ENCODE results near the gene EFNA5. TPM values are rescaled to one million over a fixed set of nuclear protein-coding genes. Genes with fewer than 3 reads are reported as not detected.

Gene EFNA5
- total and polyA plus RNA-seq, 10 of the 15 experiments (the other 5 are each of a cell fraction or from before 2014, with no cell fraction given), result 0.19 to 12.6 (median 3.9) TPM

DNA sequence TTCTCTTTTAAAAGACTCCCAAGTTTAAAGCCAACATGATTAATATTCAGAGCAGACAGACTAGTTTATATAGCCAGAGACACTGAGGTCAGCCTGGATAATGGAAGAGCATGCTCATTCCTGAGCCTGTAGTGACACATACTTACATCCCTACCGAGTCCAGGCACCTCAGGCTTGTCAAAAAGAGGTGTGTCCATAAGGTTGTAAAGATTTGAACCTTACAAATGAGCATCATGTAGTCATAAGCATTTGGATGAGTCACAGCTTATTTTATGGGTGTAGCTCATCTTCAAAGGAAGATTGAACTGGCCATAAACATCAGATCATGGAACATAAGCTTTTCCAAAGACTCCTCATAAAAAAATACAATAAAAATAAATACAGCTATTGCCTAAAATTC lies 333.5 kb downstream of the EFNA5 start:
- WGBS (ENCODE audit: insufficient coverage, insufficient replicate concordance, low lambda C conversion rate, missing lambda C conversion rate), result 0% methylated on average over 1 of the region's 1 CpG
- FAIRE-seq (no peak), DNase-seq (ENCODE audit: low read depth, low spot score) (no peak), ATAC-seq (no peak)
- no peak overlapping the region for H3K4me3 ChIP-seq
- no peaks in the 10 kb centered on the region for H3K9me3 ChIP-seq (replicated peaks; ENCODE audit: control insufficient read depth, insufficient read depth, low read length)
- no peaks in the 10 kb centered on the region for H3K79me2 ChIP-seq (ENCODE audit: control insufficient read depth, insufficient read depth, low read length)
- H3K36me3 ChIP-seq (ENCODE audit: control insufficient read depth in 2 of 2, insufficient read depth in 2 of 2, low read length in 1 of 2), result no peaks in the 10 kb centered on the region
- H3K4me2 ChIP-seq (ENCODE audit: control insufficient read depth, insufficient read depth), result no peak overlapping the region
- SMC1A ChIA-PET (ENCODE audit: uncharacterized antibody, unreplicated experiment), result interaction anchor here (0.6 to 2.3 kb wide), 9 partner anchors 15 to 141 kb away, joined by 3 to 5 read pairs (median 3); no protein-coding TSS in a partner anchor
- no peak overlapping the region for H3K27ac ChIP-seq (ENCODE audit: control insufficient read depth, insufficient read depth)
- no peak overlapping the region for H3K9ac ChIP-seq (ENCODE audit: control insufficient read depth, insufficient read depth, low read length)
- intact Hi-C loops (cut with micrococcal nuclease; ENCODE audit: unreplicated experiment), result no loop called here
- no peaks in the 10 kb centered on the region for H4K20me1 ChIP-seq (ENCODE audit: control insufficient read depth, insufficient read depth)
- no peaks in the 10 kb centered on the region for H3K4me1 ChIP-seq (ENCODE audit: control insufficient read depth, insufficient read depth, low read length)
- no peaks in the 10 kb centered on the region for H3K27me3 ChIP-seq (replicated peaks in 1 of 2; ENCODE audit: control insufficient read depth in 2 of 2, insufficient read depth in 2 of 2, low read length in 1 of 2)
- in situ Hi-C loops (cut with MboI), result no loop called here
- H2AFZ ChIP-seq (ENCODE audit: control insufficient read depth, low read depth, low read length), result no peak overlapping the region
- RAD21 ChIA-PET (ENCODE audit: unreplicated experiment), result interaction anchor here (0.6 to 1.1 kb wide), 3 partner anchors 21 to 326 kb away, joined by 3 read pairs; no protein-coding TSS in a partner anchor
- TF ChIP-seq RAD51 (IDR thresholded peaks at IDR 0.05) (no peak), KDM1A (IDR thresholded peaks at IDR 0.05; ENCODE audit: borderline replicate concordance) (no peak), HCFC1 (IDR thresholded peaks at IDR 0.05; ENCODE audit: low read length) (no peak), SP1 (IDR thresholded peaks at IDR 0.05; ENCODE audit: low read depth, low read length) (no peak), NFYB (IDR thresholded peaks at IDR 0.05; ENCODE audit: insufficient read depth, low read depth, low read length) (no peak), IKZF2 (IDR thresholded peaks at IDR 0.05) (no peak), STAT1 (conservative IDR thresholded peaks at IDR 0.05) (no peak), HDAC2 (IDR thresholded peaks at IDR 0.05) (no peak), ZNF384 (IDR thresholded peaks at IDR 0.05; ENCODE audit: borderline replicate concordance, low read depth, low read length) (no peak), ZNF622 (IDR thresholded peaks at IDR 0.05) (no peak), HDAC6 (IDR thresholded peaks at IDR 0.05; ENCODE audit: unreplicated experiment) (no peak), NRF1 (conservative IDR thresholded peaks at IDR 0.05; ENCODE audit: low read depth, low read length) (no peak), TCF7 (IDR thresholded peaks at IDR 0.05; ENCODE audit: borderline replicate concordance) (no peak), ZNF207 (IDR thresholded peaks at IDR 0.05; ENCODE audit: borderline replicate concordance) (no peak)
- TF ChIP-seq, protein P1, sequence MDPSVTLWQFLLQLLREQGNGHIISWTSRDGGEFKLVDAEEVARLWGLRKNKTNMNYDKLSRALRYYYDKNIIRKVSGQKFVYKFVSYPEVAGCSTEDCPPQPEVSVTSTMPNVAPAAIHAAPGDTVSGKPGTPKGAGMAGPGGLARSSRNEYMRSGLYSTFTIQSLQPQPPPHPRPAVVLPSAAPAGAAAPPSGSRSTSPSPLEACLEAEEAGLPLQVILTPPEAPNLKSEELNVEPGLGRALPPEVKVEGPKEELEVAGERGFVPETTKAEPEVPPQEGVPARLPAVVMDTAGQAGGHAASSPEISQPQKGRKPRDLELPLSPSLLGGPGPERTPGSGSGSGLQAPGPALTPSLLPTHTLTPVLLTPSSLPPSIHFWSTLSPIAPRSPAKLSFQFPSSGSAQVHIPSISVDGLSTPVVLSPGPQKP (IDR thresholded peaks at IDR 0.05; ENCODE audit: low read depth, low read length), result no peak
- TF ChIP-seq, protein P2, sequence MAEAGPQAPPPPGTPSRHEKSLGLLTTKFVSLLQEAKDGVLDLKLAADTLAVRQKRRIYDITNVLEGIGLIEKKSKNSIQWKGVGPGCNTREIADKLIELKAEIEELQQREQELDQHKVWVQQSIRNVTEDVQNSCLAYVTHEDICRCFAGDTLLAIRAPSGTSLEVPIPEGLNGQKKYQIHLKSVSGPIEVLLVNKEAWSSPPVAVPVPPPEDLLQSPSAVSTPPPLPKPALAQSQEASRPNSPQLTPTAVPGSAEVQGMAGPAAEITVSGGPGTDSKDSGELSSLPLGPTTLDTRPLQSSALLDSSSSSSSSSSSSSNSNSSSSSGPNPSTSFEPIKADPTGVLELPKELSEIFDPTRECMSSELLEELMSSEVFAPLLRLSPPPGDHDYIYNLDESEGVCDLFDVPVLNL (IDR thresholded peaks at IDR 0.05; ENCODE audit: low read depth, low read length), result no peak
- no TSS peak for BruUV-seq (replicated peaks)
- POLR2A ChIA-PET, result interaction anchor here (0.6 to 1.1 kb wide), 2 partner anchors 8 to 90 kb away, joined by 3 to 5 read pairs; no protein-coding TSS in a partner anchor
- CTCF ChIA-PET, result interaction anchor here (0.6 to 1.6 kb wide), 7 partner anchors 10 to 320 kb away, joined by 3 to 6 read pairs (median 3); no protein-coding TSS in a partner anchor
